ENCODE data around the gene GJC2.
A peak's percentile ranks its signal among the peaks of the same experiment; 100 is the strongest.

GJC2 gene

GRCh38 chr1:228194921-228195812 is 45.4 kb downstream of the GJC2 start:
- DNase-seq, result no peak

GRCh38 chr1:228197555-228198147 is 47.9 kb downstream of the GJC2 start:
- DNase-seq, result no peak

GRCh38 chr1:228198977-228199590 is 49.4 kb downstream of the GJC2 start:
- no peak for DNase-seq

DNA sequence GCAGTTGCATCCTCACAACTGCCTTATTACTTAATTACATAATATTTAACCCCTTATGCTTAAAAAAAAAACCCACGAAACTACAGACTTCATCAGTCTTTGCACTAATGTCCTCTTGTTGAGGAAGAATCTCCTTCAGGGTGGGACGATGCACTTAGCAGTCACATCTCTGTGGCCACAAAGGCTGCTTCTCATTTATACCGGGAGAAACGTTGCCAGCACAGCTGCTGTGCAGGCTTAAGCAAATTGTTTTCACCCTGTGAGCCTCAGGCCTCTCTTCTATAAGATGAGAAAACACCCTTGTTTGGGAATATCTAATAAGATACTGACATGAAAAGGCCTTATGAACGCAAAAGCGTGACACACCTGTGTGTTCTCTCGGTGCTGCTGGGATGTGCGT is 55.2 kb downstream of the GJC2 start:
- DNase-seq, result no peak

DNA sequence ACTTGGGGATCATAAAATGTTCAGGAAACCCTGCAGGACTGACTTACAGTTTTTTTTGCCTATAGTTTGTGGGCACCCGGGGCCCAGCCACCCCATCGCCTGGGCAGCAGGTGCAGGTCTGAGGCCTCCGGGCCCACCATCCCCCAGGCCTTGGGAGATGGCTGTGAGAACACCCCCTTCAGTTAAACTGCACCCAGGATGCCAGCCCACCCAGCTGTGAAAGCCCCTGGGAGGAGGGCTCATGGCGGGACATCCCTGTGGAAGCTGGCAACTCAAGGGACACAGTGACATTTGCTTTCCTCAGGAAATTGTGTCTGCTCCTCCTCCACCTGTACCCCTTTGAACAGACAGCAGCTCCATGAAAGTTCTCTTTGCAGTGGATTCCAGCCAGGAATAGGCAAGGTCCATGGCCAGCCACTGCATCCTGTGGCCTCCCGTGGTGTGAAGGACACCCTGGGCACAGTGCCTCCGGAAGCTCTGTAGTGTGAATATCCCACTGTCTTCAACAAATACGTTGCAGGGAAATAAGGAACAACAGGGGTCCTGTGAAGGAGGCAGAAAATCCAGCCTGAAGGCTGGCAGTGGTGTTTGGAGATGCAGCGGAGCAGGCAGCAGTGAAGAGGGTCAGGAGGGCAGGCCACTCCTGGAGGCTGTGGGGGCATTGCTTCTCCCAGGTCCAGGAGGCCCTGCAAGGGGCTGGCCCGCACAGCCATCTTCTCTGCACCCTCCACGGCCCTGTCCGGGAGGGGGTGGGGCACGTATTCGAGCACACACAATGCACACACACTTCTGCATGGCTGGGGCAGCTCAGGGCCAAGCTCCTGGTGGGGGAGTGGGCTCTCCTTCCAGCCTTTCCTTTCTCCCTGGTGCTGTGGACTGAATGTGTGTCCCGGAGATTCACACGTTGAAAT is 56.1 kb downstream of the GJC2 start:
- no peak for DNase-seq

- DNase-seq, result peak in 1 of 2 experiments; percentile 13
Observed at GRCh38 chr1:228206582-228207351, 57.0 kb downstream of the GJC2 start.

DNA sequence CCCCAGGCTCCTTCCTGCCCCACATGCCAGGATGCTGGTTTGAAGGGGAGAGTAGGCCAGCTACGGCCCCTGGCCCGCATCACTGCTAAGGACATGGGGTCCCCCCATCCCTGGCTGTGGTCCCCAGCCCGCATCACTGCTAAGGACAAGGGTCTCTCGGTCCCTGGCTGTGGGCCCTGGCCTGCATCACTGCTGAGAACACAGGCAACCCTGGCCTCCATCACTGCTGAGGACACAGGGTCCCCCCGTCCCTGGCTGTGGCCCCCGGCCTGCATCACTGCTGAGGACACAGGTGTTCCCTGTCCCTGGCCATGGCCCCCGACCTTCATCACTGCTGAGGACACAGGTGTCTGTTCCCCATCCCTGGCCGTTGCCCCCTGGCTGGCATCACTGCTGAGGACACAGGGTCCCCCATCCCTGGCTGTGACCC is 57.7 kb downstream of the GJC2 start:
- DNase-seq, result no peak

- peak in 1 of 2 experiments; percentile 15 for DNase-seq
Observed at GRCh38 chr1:228207851-228208821, 58.4 kb downstream of the GJC2 start, which contains the start of gene OBSCN. Gene OBSCN (plus strand): TSS chr1:228208044. CDS start chr1:228211784, 3,740 bp downstream.

GRCh38 chr1:228208831-228209551 is 59.3 kb downstream of the GJC2 start:
- DNase-seq, result peak in 1 of 2 experiments; percentile 18

All from activated T-cell treated with anti-CD3 and anti-CD28 coated beads, Interleukin-2, amount 50 U/mL, for 48 hours (primary cell).